OCI-LY3 (cell line): Measurements from ENCODE around the gene CAP2.
"Not testable (repeated sequence)": the region's sequence is repeated elsewhere in the genome, so short reads cannot be mapped to it uniquely, and the experiment has no call there.

Experiments used
- CTCF ChIP-seq: fragments of 200-600, 300-600 bp; sonication (generic); IDR thresholded peaks from 2 replicates; pipeline ENCODE4 v1.5.1; 2014; ENCODE audit warnings: antibody characterized with exemption, low read length, low read depth
- EZH2phosphoT487 ChIP-seq: fragments of 200-600 bp; shearing (Covaris generic); IDR thresholded peaks from 2 replicates; pipeline ENCODE4 v1.6.1; 2018; ENCODE audit warnings: antibody characterized with exemption, mixed run types, low read depth

GRCh38 chr6:17428595-17429120 lies 35.3 kb downstream of the CAP2 start:
- TF ChIP-seq CTCF, EZH2phosphoT487: not testable (repeated sequence)
